HepG2 (cell line): ENCODE data around the gene LAMP1. TPM values are rescaled to one million over a fixed set of nuclear protein-coding genes. Genes with fewer than 3 reads are reported as not detected.

Source experiments
- ARID5B ChIP-seq: IDR thresholded peaks from 2 replicates; pipeline ENCODE4 v1.4.0; 2020; ENCODE audit warnings: mild to moderate bottlenecking, missing genetic modification reagents
- CEBPZ ChIP-seq: IDR thresholded peaks from 2 replicates; pipeline ENCODE4 v1.6.1; 2012; ENCODE audit warnings: low read length, improper control_type of control experiment
- GATA4 ChIP-seq: sonication (generic); IDR thresholded peaks from 2 replicates; pipeline ENCODE4 v1.6.1; 2016; ENCODE audit warnings: antibody characterized with exemption, low read depth, borderline replicate concordance
- KDM4B ChIP-seq: sonication (generic); formaldehyde crosslinking; IDR thresholded peaks from 2 replicates; pipeline ENCODE4 v1.4.0; 2020; ENCODE audit warnings: missing genetic modification reagents
- NFATC3 ChIP-seq: sonication (generic); formaldehyde crosslinking; IDR thresholded peaks from 2 replicates; pipeline ENCODE4 v1.5.1; 2020; ENCODE audit warnings: mild to moderate bottlenecking, missing genetic modification reagents
- REXO4 ChIP-seq: sonication (generic); formaldehyde crosslinking; IDR thresholded peaks from 2 replicates; pipeline ENCODE4 v1.8.0; 2022; ENCODE audit warnings: missing genetic modification reagents, mild to moderate bottlenecking, borderline replicate concordance
- SALL1 ChIP-seq: sonication (generic); formaldehyde crosslinking; IDR thresholded peaks from 2 replicates; pipeline ENCODE4 v1.8.0; 2022; ENCODE audit warnings: mild to moderate bottlenecking, missing genetic modification reagents
- SAP130 ChIP-seq: IDR thresholded peaks from 2 replicates; pipeline ENCODE4 v1.6.1; 2016; ENCODE audit warnings: low read depth
- TBX3 ChIP-seq: fragments of 450-650 bp; IDR thresholded peaks from 2 replicates; pipeline ENCODE4 v1.6.1; 2017; ENCODE audit warnings: antibody characterized with exemption, mild to moderate bottlenecking, inconsistent platforms, borderline replicate concordance
- THAP9 ChIP-seq: sonication (generic); formaldehyde crosslinking; IDR thresholded peaks from 2 replicates; pipeline ENCODE4; 2020; ENCODE audit warnings: missing genetic modification reagents, mild to moderate bottlenecking, borderline replicate concordance
- ZBTB20 ChIP-seq: sonication (generic); formaldehyde crosslinking; IDR thresholded peaks from 2 replicates; pipeline ENCODE4 v1.8.1; 2023; ENCODE audit warnings: missing genetic modification reagents, low read depth, mild to moderate bottlenecking, borderline replicate concordance
- ZBTB34 ChIP-seq: sonication (generic); formaldehyde crosslinking; IDR thresholded peaks from 2 replicates; pipeline ENCODE4 v1.8.0; 2022; ENCODE audit warnings: mild to moderate bottlenecking, missing genetic modification reagents
- ZNF558 ChIP-seq: sonication (generic); formaldehyde crosslinking; IDR thresholded peaks from 2 replicates; pipeline ENCODE4 v1.9.0; 2022; ENCODE audit warnings: mild to moderate bottlenecking, missing genetic modification reagents, borderline replicate concordance
- ZNF747 ChIP-seq: sonication (generic); formaldehyde crosslinking; IDR thresholded peaks from 2 replicates; pipeline ENCODE4 v1.8.1; 2023; ENCODE audit warnings: missing genetic modification reagents, mild to moderate bottlenecking, borderline replicate concordance
- ZNF781 ChIP-seq: sonication (generic); formaldehyde crosslinking; IDR thresholded peaks from 2 replicates; pipeline ENCODE4 v1.5.1; 2020; ENCODE audit warnings: borderline replicate concordance, mild to moderate bottlenecking, missing genetic modification reagents; ENCODE audit errors: not compliant biosample characterization
- polyA plus RNA-seq, 8 experiments: library from polyadenylated mRNA; depleted of rRNA in 3 of 8; stranded (reverse) in 7 of 8; unstranded in 1 of 8; fragments of >200 nt; fragmentation: Illumina TruSeq in 4 of 8; extraction: Trizol in 4 of 8; gene quantifications; 2 replicates each; pipeline versions ENCODE4 v1.2.1 to v1.2.3, GENCODE V29; 2011 to 2016; ENCODE audit warnings: low read depth in 4 of 8, missing spikeins in 1 of 8, mixed read lengths in 1 of 8; ENCODE audit not compliant: insufficient read depth in 1 of 8
- total RNA-seq, 5 experiments: library from RNA; depleted of rRNA; stranded (reverse); fragments of >200 nt; fragmentation: Illumina TruSeq; extraction: Trizol; gene quantifications; 2 replicates each; pipeline ENCODE4 v1.2.3, GENCODE V29; 2016; ENCODE audit warnings: low read depth in 1 of 5

The LAMP1 gene
- total and polyA plus RNA-seq, 2 of the 13 experiments (the other 11 are each of a cell fraction or from before 2014, with no cell fraction given): 103 to 112 TPM

- TF ChIP-seq SAP130 (CRISPR knock-in tag): peak; percentile 36
- TF ChIP-seq TBX3: no peak
- TF ChIP-seq ARID5B: peak; percentile 5; the same call in 1 of the 2 replicates
- no peak for TF ChIP-seq ZBTB20 (CRISPR knock-in tag)
- no peak for TF ChIP-seq ZNF558 (CRISPR knock-in tag)
- peak; percentile 24; the same call in 1 of the 2 replicates for TF ChIP-seq SALL1 (CRISPR knock-in tag)
- TF ChIP-seq THAP9 (CRISPR knock-in tag): no peak
- no peak for TF ChIP-seq ZNF747 (CRISPR knock-in tag)
- no peak for TF ChIP-seq KDM4B (CRISPR knock-in tag)
- no peak for TF ChIP-seq GATA4
- no peak for TF ChIP-seq REXO4 (CRISPR knock-in tag)
- TF ChIP-seq CEBPZ: no peak
- no peak for TF ChIP-seq ZNF781
- no peak for TF ChIP-seq ZBTB34 (CRISPR knock-in tag)
- TF ChIP-seq NFATC3 (CRISPR knock-in tag): no peak
Observed at GRCh38 chr13:113292021-113292862, 4.8 kb upstream of the LAMP1 start (continued).
